Fibroblast of villous mesenchyme (primary cell): ENCODE measurements around the gene SAPCD1. TPM values are rescaled to one million over a fixed set of nuclear protein-coding genes. Genes with fewer than 3 reads are reported as not detected.
A peak's percentile ranks its signal among the peaks of the same experiment; 100 is the strongest.

Experiments
- DNase-seq: peaks from one replicate; pipeline ENCODE4 v3.0.0-alpha.2; 2010; ENCODE audit warnings: low read depth
- H3K4me3 ChIP-seq: 2 replicates; pipeline ENCODE4 v1.5.1; 2011; ENCODE audit warnings: low read depth, mild to moderate bottlenecking, low read length
- CTCF ChIP-seq: IDR thresholded peaks from 2 replicates; pipeline ENCODE4 v1.5.1; 2012; ENCODE audit warnings: low read depth, mild to moderate bottlenecking, low read length; ENCODE audit not compliant: insufficient read depth
- total RNA-seq: library from RNA; depleted of rRNA; stranded (reverse); fragments of >200 nt; gene quantifications from 2 replicates; pipeline ENCODE4 v1.2.3, GENCODE V29; 2012

SAPCD1 gene
- total RNA-seq, 1 donor = 0.43 TPM

- no peak for TF ChIP-seq CTCF
- DNase-seq = no peak
Observed at GRCh38 chr6:31740397-31741223, 21.8 kb upstream of the SAPCD1 start.

GRCh38 chr6:31741815-31742214, 20.6 kb upstream of the SAPCD1 start:
- no peak overlapping the region for H3K4me3 ChIP-seq
- TF ChIP-seq CTCF = no peak
- no peak for DNase-seq

More at GRCh38 chr6:31740397-31741223, 21.8 kb upstream of the SAPCD1 start:
- peak overlapping the region; percentile 94 for H3K4me3 ChIP-seq

- DNase-seq = no peak
- no peak for TF ChIP-seq CTCF
- no peak overlapping the region for H3K4me3 ChIP-seq
Observed at GRCh38 chr6:31742894-31743293, 19.6 kb upstream of the SAPCD1 start.

GRCh38 chr6:31744422-31744821, 18.0 kb upstream of the SAPCD1 start:
- DNase-seq = no peak
- H3K4me3 ChIP-seq = no peak overlapping the region
- no peak for TF ChIP-seq CTCF

- no peak overlapping the region for H3K4me3 ChIP-seq
- TF ChIP-seq CTCF = no peak
- DNase-seq = no peak
Observed at GRCh38 chr6:31749301-31750036, 13.0 kb upstream of the SAPCD1 start.

GRCh38 chr6:31750411-31751022, 11.9 kb upstream of the SAPCD1 start:
- no peak overlapping the region for H3K4me3 ChIP-seq
- DNase-seq = peak; percentile 83
- TF ChIP-seq CTCF = no peak
